Stimulated activated naive CD8-positive, alpha-beta T cell treated with anti-CD3 and anti-CD28 coated beads, Interleukin-15, Interleukin-2, amounts not matched to agents 100 U/mL and 50 U/mL, for 24 hours (primary cell): Measurements from ENCODE around the gene ETV1.

Experiments
- ATAC-seq: fragments of 150-1000 bp; cut with Tn5 transposase; one replicate; pipeline ENCODE4 v1.10.0; 2021
- DNase-seq: peaks from one replicate; pipeline ENCODE4 v3.0.0; 2021

Gene ETV1

GRCh38 chr7:13986208-13986607 lies 3.3 kb downstream of the ETV1 start:
- no peak for ATAC-seq
- DNase-seq: no peak

- no peak for ATAC-seq
- no peak for DNase-seq
Observed at GRCh38 chr7:13984831-13985685, 4.4 kb downstream of the ETV1 start.

GRCh38 chr7:13984061-13984460 lies 5.4 kb downstream of the ETV1 start:
- ATAC-seq: no peak
- no peak for DNase-seq

- no peak for DNase-seq
- peak; percentile 23 for ATAC-seq
Observed at GRCh38 chr7:13982940-13983677, 6.4 kb downstream of the ETV1 start.

GRCh38 chr7:13981070-13981469 lies 8.4 kb downstream of the ETV1 start:
- ATAC-seq (no peak), DNase-seq (no peak)

- DNase-seq: no peak
- ATAC-seq: no peak
Observed at GRCh38 chr7:13980474-13980873, 9.0 kb downstream of the ETV1 start.

GRCh38 chr7:13979671-13980435 lies 9.6 kb downstream of the ETV1 start:
- ATAC-seq: no peak

GRCh38 chr7:13976594-13976993 lies 12.9 kb downstream of the ETV1 start:
- DNase-seq (no peak), ATAC-seq (no peak)

More at GRCh38 chr7:13979671-13980435, 9.6 kb downstream of the ETV1 start:
- no peak for DNase-seq

- DNase-seq (no peak), ATAC-seq (no peak)
Observed at GRCh38 chr7:13965077-13965476, 24.4 kb downstream of the ETV1 start.

- DNase-seq: no peak
- no peak for ATAC-seq
Observed at GRCh38 chr7:13963925-13964324, 25.5 kb downstream of the ETV1 start.

- DNase-seq (no peak), ATAC-seq (no peak)
Observed at GRCh38 chr7:13955494-13955893, 34.0 kb downstream of the ETV1 start.

GRCh38 chr7:13953368-13953767 lies 36.1 kb downstream of the ETV1 start:
- ATAC-seq: no peak
- no peak for DNase-seq

GRCh38 chr7:13952921-13953320 lies 36.5 kb downstream of the ETV1 start:
- DNase-seq (no peak), ATAC-seq (no peak)

GRCh38 chr7:13949939-13950338 lies 39.5 kb downstream of the ETV1 start:
- DNase-seq (no peak), ATAC-seq (no peak)

GRCh38 chr7:13949445-13949844 lies 40.0 kb downstream of the ETV1 start:
- DNase-seq (no peak), ATAC-seq (no peak)

- ATAC-seq: no peak
- no peak for DNase-seq
Observed at GRCh38 chr7:13948019-13948801, 41.3 kb downstream of the ETV1 start.

GRCh38 chr7:13947535-13947934 lies 41.9 kb downstream of the ETV1 start:
- DNase-seq: no peak
- no peak for ATAC-seq

GRCh38 chr7:13946181-13946580 lies 43.3 kb downstream of the ETV1 start:
- ATAC-seq (no peak), DNase-seq (no peak)

GRCh38 chr7:13945670-13946069 lies 43.8 kb downstream of the ETV1 start:
- DNase-seq (no peak), ATAC-seq (no peak)

GRCh38 chr7:13933536-13933935 lies 55.9 kb downstream of the ETV1 start:
- ATAC-seq: no peak
- DNase-seq: no peak

GRCh38 chr7:13933091-13933490 lies 56.4 kb downstream of the ETV1 start:
- DNase-seq (no peak), ATAC-seq (no peak)

GRCh38 chr7:13932131-13932530 lies 57.3 kb downstream of the ETV1 start:
- ATAC-seq (no peak), DNase-seq (no peak)
